HuH-7 (cell line): ENCODE measurements around the gene DNAJC13.
"Not testable (repeated sequence)": the region's sequence is repeated elsewhere in the genome, so short reads cannot be mapped to it uniquely, and the experiment has no call there.

ENCODE experiments used
- DNase-seq: peaks from one replicate; pipeline ENCODE4 v3.0.0; 2011; ENCODE audit warnings: low spot score

Gene DNAJC13, protein sequence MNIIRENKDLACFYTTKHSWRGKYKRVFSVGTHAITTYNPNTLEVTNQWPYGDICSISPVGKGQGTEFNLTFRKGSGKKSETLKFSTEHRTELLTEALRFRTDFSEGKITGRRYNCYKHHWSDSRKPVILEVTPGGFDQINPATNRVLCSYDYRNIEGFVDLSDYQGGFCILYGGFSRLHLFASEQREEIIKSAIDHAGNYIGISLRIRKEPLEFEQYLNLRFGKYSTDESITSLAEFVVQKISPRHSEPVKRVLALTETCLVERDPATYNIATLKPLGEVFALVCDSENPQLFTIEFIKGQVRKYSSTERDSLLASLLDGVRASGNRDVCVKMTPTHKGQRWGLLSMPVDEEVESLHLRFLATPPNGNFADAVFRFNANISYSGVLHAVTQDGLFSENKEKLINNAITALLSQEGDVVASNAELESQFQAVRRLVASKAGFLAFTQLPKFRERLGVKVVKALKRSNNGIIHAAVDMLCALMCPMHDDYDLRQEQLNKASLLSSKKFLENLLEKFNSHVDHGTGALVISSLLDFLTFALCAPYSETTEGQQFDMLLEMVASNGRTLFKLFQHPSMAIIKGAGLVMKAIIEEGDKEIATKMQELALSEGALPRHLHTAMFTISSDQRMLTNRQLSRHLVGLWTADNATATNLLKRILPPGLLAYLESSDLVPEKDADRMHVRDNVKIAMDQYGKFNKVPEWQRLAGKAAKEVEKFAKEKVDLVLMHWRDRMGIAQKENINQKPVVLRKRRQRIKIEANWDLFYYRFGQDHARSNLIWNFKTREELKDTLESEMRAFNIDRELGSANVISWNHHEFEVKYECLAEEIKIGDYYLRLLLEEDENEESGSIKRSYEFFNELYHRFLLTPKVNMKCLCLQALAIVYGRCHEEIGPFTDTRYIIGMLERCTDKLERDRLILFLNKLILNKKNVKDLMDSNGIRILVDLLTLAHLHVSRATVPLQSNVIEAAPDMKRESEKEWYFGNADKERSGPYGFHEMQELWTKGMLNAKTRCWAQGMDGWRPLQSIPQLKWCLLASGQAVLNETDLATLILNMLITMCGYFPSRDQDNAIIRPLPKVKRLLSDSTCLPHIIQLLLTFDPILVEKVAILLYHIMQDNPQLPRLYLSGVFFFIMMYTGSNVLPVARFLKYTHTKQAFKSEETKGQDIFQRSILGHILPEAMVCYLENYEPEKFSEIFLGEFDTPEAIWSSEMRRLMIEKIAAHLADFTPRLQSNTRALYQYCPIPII (N-terminal part only)

DNA sequence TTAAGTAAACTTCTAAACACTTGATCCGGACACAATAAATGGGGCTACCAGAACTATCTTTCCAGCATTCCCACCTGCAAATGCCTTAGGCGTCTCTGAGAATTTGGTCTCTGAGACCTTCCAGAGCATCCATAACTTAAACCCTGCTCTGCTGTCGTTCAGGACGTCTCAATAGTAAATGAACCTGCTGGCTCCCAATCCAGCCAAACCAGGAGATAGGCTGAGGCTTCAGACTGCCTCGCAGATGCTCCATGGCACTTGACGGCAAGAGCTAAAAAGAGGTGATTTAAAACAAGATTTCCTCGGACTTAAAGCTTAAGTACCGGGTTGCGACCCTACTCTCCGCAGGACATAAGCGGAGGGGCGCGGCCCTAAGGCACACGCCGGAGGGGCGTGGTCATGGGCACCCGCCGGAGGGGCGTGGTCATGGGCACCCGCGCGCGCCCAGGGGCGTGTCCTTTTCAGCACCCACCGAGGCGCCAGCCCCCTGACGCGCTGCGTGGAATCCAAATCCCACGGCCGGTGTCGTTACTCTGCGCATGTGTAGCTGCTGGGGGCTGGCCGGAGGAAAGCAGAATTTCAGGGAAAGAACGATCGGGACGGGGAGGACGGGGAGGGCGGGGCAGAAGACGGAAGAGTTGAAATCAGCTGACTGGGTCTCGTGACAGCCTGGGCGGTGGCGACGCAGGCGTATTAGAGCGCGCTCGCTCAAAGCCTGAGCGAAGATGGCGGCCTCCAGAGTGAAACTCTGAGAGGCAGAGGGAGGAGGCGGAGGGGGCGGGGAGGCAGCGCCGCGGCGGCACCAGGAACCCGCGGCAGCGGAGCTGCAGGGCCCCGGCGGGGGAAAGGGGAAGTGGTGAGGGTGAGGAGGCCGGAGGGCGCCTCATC, at the start of gene DNAJC13:
Gene DNAJC13, plus strand, starts transcription at position 696 of the 888 bp plus-strand sequence. CDS start 17,049 bp downstream, outside the sequence.
- peak; percentile 85 for DNase-seq

DNA sequence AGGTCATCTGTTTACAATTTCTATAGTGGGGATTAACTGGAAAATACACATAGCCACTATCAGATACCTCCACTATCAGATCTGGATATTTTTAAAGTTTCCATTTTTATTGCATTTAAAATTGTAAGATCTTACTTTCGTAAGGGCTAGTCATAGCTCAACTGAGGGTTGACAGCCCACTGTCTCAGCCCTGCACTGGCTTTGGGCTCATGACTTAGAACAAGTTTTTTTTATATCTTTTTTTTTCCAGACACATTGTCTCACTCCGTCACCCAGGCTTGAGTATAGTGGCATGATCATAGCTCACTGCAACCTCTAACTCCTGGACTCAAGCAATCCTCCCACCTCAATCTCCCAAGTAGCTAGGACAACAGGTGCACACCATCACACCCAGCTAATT, 48.8 kb upstream of the DNAJC13 start:
- DNase-seq: no peak

DNA sequence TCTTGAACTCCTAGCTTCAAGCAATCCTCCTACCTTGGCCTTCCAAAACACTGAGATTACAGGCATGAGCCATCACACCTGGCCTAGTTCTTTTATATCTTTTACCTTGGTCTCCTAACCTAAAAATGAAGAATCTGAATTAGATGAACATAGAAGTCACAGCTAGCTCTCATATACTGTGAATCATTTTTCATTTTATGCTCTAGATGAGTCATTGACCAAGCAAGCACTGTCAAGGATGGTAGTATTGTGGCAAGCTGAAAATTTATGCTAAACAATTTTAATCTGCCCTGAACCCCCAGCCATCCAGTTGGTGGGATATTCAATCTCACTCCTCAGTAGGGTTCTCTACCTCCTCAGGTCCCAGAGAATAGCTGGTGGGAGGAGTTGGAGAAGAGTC, 48.3 kb upstream of the DNAJC13 start:
- no peak for DNase-seq

DNA sequence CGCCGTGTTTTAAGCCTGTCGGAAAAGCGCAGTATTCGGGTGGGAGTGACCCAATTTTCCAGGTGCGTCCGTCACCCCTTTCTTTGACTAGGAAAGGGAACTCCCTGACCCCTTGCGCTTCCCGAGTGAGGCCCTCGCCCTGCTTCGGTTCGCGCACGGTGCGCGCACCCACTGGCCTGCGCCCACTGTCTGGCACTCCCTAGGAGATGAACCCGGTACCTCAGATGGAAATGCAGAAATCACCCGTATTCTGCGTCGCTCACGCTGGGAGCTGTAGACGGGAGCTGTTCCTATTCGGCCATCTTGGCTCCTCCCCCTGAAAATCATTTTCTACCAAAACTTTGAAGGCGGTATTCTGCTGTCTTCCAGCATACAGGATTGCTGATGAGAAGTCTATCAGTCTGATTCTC, 40.4 kb upstream of the DNAJC13 start:
- peak; percentile 30 for DNase-seq

DNA sequence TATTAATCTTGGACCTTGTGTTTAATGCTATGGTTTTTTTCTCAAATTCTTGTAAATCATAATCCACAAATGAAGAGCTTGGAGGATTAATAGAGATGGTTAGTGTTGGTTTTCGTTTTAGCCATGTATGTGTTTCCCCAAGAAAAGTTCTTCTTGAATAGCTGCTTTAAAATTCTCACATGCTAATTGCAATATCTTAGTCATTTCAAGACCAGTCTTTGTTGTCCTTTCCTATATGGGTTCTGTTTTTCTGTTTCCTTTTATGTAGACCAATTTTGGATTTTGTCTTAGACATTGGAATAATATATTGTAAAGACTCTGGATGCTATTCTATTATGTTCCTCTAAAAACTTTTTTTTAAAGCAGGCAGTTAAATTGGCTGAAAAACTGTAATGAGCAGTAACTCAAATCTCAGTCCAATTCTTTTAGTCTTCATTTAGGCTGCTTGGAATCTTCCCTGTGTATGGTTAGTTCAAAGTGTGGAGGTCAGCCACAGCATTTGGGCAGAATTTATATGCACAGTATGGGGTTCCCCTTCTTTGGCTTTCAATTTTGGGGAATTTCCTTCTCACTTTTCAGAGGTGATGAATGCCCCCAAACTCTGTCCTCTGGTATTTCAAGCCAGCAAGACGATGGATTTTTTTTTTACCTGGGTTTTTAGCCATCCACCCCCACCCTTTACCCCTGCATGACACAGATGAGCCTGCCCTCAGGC, 39.1 kb upstream of the DNAJC13 start:
- DNase-seq: no peak

DNA sequence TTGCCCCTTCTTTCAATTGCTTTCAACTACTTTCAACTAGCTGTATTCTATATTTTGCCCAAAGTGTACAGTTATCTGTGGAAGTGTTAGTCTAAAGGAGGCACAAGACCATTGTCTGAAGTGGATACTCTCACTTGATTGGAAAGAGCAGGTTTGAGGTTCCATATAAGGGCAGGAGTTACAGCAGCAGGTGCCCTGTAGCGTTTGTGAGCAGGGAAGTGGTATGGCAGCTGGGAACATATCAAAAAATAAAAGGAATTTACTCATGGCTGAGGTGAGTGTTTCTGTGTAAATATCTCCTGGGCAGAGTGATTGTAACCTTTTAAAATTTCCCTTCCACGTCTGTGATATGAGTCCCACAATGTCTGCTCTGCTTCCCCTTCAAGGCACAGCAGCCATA, 38.5 kb upstream of the DNAJC13 start:
- no peak for DNase-seq

DNA sequence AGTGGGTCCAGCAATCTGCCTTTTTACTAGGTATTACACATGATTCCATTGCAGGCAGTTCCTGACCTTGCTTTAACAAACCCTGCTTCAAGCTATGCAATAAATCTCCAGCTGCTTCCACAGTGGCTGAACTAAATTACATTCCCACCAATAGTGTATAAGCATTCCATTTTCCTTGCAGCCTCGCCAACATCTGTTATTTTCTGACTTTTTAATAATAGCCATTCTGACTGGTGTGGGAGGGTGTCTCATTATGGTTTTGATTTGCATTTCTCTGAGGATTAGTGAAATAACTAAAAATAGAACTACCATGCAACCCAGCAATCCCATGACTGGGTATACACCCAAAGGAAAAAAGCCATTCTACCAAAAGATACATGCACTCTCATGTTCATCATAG, 36.4 kb upstream of the DNAJC13 start:
- DNase-seq: no peak

DNA sequence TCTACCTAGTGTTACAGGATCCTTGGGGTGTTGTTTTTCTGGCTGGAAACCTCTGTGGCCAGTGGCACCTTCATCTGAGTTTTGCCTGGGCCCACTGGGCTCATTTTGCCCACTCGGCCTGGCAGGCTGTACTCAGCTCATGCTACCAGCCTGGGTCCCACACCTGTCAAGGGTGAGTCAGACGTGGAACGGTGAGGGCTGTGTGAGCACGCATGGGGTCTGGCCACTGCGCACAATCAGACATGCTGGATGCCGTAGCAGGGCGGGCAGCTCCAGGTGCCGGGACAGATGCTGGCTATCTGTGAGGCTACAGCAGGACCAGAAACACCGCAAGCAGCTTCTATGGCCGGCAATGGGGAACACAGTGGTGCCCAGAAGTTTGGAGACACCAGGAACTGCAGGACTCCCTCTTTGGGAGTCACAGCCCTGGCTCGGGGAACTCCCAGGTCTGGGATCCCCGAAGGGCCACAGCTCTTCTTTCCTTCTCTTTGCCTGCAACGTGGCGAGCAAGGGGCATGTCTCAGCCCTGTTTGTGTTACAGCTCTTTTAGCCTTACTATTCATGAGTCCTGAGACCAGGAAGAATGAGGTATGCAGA, 35.9 kb upstream of the DNAJC13 start:
- DNase-seq: no peak

DNA sequence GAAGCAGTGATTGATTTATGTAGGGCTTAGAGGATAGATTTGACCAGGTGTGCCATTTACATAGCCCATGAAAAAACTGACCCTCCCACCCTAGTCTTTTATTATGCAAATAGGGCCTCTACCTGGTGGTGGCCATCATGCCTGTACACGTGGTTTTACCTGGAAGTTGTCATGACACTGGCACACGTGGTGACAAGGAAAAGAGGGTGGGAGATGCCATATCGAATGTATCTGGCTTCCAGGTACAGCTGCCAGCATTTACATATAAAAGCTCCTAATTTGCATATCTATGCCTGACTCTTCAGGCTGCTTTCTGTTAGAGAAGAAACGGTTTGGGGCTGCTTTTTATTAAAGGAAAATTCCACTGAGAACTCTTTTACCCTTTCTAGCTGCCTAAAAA, 35.0 kb upstream of the DNAJC13 start:
- no peak for DNase-seq

DNA sequence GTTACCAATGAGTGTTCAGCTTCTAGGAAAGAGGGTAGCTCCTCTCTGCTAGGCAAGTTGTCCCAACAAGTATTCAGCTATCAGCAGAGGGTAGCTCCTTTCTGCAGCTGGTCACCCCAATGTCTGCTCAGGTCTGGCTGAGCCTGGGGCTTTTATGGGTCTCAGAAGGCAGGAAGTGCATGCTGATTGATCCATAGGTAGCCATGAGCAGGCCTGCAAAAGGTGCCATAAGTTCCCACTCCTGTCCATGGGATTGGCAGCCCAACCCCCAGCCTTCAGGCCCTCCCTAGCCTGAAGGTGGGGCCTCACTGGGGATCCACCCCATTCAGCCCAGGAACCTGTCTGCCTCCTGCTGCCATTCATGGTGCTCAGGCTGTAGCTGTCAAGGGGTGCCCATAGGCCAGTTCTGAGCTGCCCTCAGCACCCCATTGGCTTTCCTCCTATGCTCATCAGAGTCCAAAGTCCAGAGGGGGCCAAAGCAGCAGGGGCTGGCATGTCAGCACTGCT, 34.6 kb upstream of the DNAJC13 start:
- no peak for DNase-seq

DNA sequence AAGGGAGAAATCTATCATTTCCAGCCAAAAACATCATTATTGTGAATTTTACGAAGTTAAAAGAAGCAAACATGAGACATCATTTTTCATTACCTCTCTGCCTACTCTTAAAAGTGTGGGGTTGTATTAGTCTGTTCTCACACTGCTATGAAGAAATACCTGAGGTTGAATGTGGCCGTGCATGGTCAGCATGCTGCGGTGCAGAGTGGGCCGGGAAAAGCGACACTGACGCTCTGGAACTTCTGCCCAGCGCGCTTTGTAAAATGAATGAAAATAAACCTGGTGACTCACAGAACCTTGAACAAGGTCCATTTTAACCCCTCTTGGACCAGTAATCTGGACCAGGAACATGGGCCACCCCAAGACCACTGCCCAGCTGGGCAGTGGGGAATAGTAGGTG, 31.0 kb upstream of the DNAJC13 start:
- no peak for DNase-seq

DNA sequence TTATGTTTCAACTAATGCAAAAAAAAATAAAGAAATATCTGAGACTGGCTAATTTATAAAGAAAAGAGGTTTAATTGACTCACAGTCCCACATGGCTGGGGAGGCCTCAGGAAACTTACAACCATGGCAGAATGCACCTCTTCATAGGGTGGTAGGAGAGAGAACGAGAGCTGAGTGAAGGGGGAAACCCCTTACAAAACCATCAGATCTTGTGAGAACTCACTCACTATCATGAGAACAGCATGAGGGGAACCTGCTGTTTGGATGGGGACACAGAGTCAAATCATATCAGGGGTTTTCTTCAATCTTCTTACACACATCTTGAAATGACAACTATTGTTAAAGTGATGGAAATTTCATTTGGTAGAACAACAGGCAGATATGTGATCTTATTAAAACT, 24.6 kb upstream of the DNAJC13 start:
- DNase-seq: not testable (repeated sequence)

DNA sequence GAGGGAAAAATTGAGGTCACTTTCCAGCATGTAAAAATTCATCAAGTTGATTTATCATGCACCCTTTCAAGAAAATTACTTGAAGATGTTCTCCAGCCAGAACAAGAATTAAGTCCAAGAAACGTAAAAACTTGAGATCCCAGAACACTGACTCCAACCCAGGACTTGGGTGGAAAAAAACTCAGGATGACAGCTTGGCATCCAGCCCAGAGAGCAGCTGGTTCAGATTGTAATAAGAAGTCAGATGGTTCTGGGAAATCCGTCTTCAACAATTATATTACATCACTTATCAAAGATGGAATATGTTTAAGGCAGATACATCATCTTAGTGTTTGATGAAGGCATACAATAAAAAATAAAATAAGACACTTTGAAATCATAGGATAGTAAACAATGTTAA, 23.0 kb upstream of the DNAJC13 start:
- no peak for DNase-seq

DNA sequence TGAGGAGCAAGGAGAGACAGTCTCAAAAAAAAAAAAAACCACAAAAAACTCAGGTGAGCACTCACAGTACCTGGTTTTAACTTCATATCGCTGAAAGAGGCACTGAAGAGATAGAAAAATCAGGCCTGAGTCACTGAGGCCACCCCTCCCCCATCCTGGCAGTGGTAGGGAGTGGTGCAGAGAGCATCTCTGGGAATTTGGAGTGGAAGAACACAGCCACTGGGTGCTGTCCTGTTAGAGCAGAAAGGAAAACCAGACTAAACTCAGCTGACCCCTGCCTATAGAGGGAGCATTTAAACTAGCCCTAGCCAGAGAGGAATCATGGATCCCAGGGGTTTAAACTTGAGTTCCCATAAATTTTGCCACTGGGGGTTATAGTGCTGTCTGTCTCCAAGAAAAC, 22.2 kb upstream of the DNAJC13 start:
- no peak for DNase-seq

DNA sequence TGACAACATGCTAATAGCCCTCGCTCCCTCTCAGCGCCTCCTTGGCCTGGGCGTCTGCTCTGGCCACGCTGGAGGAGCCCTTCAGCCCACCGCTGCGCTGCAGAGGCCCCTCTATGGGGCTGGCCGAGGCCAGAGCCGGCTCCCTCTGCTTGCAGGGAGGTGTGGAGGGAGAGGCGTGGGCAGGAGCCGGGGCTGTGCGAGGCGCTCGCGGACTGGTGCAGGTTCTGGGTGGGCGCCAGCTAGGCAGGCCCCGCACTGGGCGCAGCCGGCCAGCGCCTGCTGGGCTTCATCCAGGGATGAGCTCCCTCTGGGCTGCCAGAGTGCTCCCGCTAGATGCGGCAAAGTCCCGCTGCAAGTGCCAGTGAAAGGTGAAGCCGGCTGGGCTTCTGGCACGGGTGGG, 21.0 kb upstream of the DNAJC13 start:
- no peak for DNase-seq

DNA sequence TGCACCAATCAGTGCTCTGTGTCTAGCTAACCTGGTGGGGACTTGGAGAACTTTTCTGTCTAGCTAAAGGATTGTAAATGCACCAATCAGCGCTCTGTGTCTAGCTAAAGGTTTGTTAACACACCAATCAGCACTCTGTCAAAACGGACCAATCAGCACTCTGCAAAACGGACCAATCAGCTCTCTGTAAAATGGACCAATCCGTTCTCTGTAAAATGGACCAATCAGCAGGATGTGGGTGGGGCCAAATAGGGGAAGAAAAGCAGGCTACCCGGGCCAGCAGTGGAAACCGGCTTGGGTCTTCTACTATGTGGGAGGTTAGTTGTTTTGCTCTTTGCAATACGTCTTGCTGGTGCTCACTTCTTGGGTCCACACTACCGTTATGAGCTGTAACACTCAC, 20.5 kb upstream of the DNAJC13 start:
- not testable (repeated sequence) for DNase-seq

DNA sequence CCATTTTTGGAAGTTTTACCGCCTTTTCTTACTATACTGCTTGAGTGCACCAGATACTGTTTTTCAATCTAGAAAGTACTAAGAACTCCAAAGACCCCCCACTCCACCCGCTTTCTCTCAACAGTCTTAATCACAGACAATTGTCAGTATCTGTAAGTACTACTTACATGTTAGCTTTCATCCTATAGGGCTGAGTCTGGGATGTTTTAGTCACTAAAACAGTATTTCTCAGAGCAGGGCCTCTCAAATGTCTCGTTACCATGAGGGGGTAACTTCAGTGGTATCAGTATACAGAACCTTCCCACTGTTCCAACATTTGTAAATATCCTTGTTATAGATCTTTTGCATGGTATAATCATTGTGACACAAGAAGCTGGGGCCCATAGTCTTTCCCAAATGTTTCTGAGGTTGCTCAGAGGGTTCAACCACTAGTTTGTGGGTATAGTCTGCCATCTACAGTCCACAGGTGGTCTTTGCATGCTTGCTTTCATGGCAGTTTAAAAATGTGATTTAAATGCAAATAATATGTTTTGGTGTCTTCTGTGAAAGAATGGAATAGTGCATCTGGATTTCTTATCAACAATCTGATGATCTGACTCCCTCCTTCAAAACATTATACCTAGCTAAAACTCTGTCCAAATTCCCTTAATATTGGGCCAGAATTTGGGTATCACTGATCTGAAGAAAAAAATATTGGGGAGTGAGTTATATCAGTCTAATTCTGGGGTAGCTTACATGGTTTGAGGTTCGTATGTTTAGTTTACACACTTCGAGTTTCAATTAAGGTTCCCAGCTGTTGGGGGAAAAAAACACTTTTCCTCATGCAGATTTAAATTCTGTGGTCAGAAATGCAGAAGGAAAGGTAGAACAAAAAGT, 18.0 kb upstream of the DNAJC13 start:
- peak; percentile 61 for DNase-seq

DNA sequence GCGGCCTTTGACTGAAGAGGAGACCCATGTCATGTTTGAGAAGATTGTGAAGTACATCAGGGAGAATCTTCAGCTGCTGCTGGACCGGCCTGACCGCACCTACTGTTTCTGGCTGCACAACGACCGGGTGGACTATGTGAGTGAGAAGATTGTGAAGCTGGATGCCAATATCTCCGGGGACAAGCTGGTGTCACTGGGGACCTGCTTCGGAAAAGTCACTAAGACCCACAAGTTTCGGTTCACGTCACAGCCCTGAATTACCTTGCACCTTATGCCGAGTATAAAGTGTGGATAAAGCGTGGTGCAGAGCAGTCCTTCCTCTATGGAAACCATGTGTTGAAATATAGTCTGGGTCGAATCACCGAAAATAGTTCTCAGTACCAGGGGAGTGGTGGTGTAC, 16.0 kb upstream of the DNAJC13 start:
- no peak for DNase-seq

DNA sequence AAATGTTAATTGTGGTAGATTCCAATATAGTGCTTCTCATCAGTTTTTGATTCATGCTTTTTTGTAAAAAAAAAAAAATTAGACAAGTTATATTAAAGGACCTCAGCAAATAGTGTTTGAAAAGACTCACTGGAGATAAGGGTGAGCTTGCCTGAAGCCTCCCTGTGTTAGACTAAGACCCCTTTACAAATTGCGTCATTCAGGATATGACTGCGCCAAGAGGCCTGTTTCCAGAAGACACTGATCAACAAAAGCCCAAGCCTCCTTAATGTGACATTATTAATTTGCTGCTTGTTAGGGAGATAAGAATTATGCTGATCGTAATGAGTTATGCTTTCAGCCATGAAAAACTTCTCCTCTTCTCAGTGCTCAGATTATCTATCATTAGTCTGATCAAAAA, 13.0 kb upstream of the DNAJC13 start:
- DNase-seq: no peak
